Activated CD4-positive, alpha-beta memory T cell treated with anti-CD3 and anti-CD28 coated beads, Interleukin-2, amount 10 ng/mL, durations not matched to agents 7 days and 5 days (primary cell): ENCODE results near the gene DNAI4. TPM values are rescaled to one million over a fixed set of nuclear protein-coding genes. Genes with fewer than 3 reads are reported as not detected.
A peak's percentile ranks its signal among the peaks of the same experiment; 100 is the strongest.
"Not testable (repeated sequence)": the region's sequence is repeated elsewhere in the genome, so short reads cannot be mapped to it uniquely, and the experiment has no call there.

ENCODE experiments used
- CTCF ChIA-PET: fragments of 350-600 bp; sonication (Branson Sonifier 250); formaldehyde crosslinking; loops from one replicate; lab custom pipeline; 2021; ENCODE audit warnings: antibody characterized with exemption, inconsistent platforms; lab: Charles Lee
- POLR2A ChIA-PET: fragments of 350-600 bp; sonication (Branson Sonifier 250); formaldehyde crosslinking; loops from one replicate; lab custom pipeline; 2021; ENCODE audit warnings: antibody characterized with exemption; lab: Charles Lee
- DNase-seq: peaks from one replicate; pipeline ENCODE4 v3.0.0-alpha.2; 2020
- H3K27ac Mint-ChIP-seq: one replicate; pipeline ENCODE4 v1.8.0; 2021; ENCODE audit warnings: mild to moderate bottlenecking, mixed read lengths
- H3K27me3 Mint-ChIP-seq: one replicate; pipeline ENCODE4 v1.8.0; 2021; ENCODE audit warnings: mixed read lengths
- H3K36me3 Mint-ChIP-seq: one replicate; pipeline ENCODE4 v1.8.0; 2021; ENCODE audit warnings: low read depth, mixed read lengths
- H3K4me1 Mint-ChIP-seq: one replicate; pipeline ENCODE4 v1.8.0; 2021; ENCODE audit warnings: mixed read lengths
- H3K4me3 Mint-ChIP-seq: one replicate; pipeline ENCODE4 v1.8.0; 2021; ENCODE audit warnings: mild to moderate bottlenecking, mixed read lengths
- H3K9me3 Mint-ChIP-seq: one replicate; pipeline ENCODE4 v1.8.0; 2021; ENCODE audit warnings: mixed read lengths
- total RNA-seq, 2 experiments: library from RNA; stranded (reverse); gene quantifications; one replicate each; pipeline ENCODE4 v1.2.3, GENCODE V29; 2021

Gene DNAI4
- total RNA-seq, 2 experiments from 2014 or later: 1.4 to 2.7 TPM

DNA sequence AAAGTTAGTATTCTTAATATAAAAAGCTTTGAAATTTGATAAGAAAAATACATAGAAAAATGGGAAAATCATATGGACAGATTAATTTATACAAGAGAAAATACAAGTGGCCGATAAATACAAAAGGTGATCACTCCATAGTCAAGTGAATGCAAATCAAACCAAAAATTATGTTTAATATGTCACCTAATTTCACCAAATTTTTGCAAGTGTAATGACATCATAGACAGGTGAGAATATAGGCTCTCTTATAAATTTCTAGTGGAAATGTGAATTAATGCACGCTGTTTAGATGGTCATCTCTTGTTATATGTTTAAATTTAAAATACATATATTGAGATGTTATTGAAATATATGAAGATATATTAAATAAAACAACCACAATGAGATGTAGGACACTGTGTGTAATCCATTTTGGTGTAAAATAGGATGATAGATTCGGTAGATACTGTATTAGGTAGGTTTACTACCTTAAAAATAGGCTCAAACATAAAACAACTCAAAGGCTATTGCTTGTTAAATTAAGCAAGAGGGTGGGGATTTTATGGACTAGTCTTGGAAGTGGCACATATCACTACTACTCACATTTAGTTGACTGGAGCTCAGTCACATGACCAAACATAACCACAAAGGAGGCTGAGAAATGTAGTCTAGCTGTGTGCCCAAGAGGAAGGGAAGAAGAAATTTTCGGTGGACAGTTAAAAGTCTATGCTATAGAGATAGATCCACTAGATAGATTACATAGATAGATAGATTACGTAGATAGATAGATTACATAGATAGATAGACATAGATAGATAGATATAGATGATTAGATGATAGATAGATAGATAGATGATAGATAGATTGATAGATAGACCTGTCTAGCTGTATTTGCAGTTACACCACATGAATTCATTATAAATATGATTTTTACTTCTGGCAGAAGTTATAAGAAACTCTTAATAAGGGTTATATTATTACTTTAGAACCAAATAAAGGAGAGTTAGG is 132.7 kb downstream of the DNAI4 start:
- Mint-ChIP-seq H3K27me3 (peaks cover 2% of the 10 kb centered on the region), H3K4me3 (no peak overlapping the region), H3K36me3 (no peaks in the 10 kb centered on the region), H3K9me3 (no peaks in the 10 kb centered on the region), H3K27ac (no peak overlapping the region), H3K4me1 (peaks cover 11% of the 10 kb centered on the region)
- CTCF ChIA-PET: no interaction called here
- no peak for DNase-seq
- POLR2A ChIA-PET: no interaction called here

DNA sequence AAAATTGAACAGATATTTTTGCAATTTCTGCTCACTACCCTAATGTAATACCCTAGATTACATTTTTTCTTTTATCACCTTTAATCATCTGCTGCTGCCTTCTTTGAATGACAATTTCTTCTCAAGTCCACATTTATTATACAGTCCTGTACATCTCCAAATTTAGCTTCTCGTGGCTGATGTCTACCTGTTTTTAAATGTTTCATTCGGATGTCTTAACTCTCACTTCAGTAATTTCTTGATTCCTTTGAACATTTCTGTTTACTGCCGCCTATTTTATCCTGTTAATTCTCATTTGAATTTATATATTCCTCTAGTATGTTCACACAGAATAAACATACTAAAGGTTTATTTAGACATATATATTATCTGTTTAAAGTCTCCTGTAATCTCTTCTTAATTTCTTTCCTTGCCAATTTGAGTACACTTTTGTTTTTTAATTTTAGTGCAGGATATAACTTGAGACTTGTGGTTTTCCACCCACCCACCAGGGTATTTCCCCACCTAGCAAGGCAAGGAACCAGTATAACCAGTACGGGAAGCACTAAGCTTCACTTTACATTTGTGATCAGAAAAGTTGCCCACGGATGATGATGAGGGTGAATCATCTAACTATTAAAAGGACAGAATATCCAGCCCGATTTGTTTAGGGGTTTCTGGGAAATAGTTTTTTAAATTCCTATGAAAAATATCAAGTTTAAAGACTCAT is 136.3 kb downstream of the DNAI4 start:
- Mint-ChIP-seq H3K27ac (no peak overlapping the region), H3K36me3 (no peaks in the 10 kb centered on the region), H3K9me3 (no peaks in the 10 kb centered on the region), H3K4me1 (peaks cover 11% of the 10 kb centered on the region), H3K4me3 (no peak overlapping the region), H3K27me3 (peaks cover 2% of the 10 kb centered on the region)
- CTCF ChIA-PET: interaction anchor here (0.6 to 1.3 kb wide), 3 partner anchors 241 to 356 kb away, joined by 3 read pairs; no protein-coding TSS in a partner anchor
- peak; percentile 21 for DNase-seq
- POLR2A ChIA-PET: no interaction called here

DNA sequence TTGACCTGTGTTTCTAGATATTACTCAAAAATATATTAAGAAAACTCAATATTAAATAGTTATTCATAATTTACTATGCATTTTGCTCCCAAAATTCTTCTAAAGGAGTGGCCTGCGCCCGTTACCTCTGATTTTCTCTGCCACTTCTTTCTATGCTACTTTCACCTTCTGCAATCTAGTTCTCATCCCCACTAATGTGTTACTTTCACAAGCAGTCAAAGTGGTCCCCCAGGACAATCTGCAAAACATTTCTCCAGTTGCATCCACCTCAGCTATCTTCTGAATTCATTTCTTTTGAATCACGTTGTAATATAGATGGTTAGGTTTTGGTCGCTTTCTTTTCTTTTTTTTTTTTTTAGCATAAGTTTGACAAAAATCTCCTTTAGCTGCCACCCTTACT is 137.0 kb downstream of the DNAI4 start:
- ChIA-PET CTCF (interaction anchor here (0.6 to 1.3 kb wide), 3 partner anchors 242 to 357 kb away, joined by 3 read pairs; no protein-coding TSS in a partner anchor), POLR2A (no interaction called here)
- Mint-ChIP-seq H3K27ac (no peak overlapping the region), H3K27me3 (peaks cover 2% of the 10 kb centered on the region), H3K9me3 (no peaks in the 10 kb centered on the region), H3K4me1 (peaks cover 11% of the 10 kb centered on the region), H3K36me3 (no peaks in the 10 kb centered on the region), H3K4me3 (no peak overlapping the region)
- no peak for DNase-seq

DNA sequence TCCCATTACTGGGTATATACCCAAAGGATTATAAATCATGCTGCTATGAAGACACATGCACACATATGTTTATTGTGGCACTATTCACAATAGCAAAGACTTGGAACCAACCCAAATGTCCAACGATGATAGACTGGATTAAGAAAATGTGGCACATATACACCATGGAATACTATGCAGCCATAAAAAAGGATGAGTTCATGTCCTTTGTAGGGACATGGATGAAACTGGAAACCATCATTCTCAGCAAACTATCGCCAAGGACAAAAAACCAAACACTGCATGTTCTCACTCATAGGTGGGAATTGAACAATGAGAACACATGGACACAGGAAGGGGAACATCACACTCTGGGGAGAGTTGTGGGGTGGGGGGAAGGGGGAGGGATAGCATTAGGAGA is 138.9 kb downstream of the DNAI4 start:
- DNase-seq, H3K36me3 Mint-ChIP-seq, POLR2A ChIA-PET, CTCF ChIA-PET, H3K27ac Mint-ChIP-seq, H3K4me3 Mint-ChIP-seq, H3K27me3 Mint-ChIP-seq, H3K9me3 Mint-ChIP-seq: not testable (repeated sequence)
- H3K4me1 Mint-ChIP-seq: peaks cover 11% of the 10 kb centered on the region

DNA sequence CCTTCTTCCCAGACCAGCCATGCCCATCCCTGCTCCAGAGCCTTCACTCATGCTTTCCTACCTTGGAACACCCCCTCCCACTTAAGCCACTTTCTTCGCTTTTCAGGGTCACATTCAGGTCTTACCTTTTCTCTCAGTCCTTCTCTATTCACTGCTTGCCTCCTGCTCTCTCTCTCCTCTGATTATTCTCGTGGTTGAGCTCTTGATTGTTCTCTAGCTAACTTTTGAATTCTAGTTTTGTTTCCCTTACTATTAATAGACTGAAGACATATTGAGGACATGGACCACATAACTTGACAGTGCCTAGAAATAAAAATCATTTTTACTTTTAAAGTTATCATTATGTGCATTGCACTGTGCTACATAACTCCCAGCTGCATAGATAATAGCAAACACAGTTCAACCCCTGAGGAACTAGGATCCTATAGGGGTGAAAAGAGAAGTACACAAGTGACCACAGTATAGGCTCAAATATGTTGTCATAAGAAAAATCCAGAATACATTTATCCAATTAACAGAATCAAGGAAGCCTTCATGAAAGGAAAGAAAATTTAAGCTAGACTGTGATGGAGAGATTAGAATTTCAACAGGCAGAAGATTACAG is 145.1 kb downstream of the DNAI4 start:
- ChIA-PET CTCF (no interaction called here), POLR2A (no interaction called here)
- no peak for DNase-seq
- H3K36me3 Mint-ChIP-seq: no peaks in the 10 kb centered on the region
- H3K27me3 Mint-ChIP-seq: peaks cover 4% of the 10 kb centered on the region
- peaks cover 3% of the 10 kb centered on the region for H3K9me3 Mint-ChIP-seq
- H3K4me1 Mint-ChIP-seq: no peaks in the 10 kb centered on the region
- no peak overlapping the region for H3K27ac Mint-ChIP-seq
- no peak overlapping the region for H3K4me3 Mint-ChIP-seq

DNA sequence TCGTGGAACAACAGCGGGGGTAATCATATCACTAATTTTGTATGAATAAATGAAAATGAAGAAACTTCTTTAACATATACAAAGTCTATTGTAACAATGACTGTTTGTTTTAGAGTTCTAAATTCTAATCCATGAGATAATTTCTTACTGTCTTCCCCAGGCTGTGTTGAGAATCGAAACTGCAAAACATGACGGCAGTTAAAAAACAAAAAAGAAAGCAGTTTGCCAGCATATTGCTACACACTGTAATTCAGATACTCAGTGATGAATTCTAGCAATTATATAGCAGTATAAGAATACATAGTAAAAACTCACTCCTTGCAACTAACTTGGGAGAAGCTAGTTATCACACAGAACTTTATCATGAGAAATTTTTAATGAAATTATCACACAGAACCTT is 145.7 kb downstream of the DNAI4 start:
- Mint-ChIP-seq H3K4me3 (no peak overlapping the region), H3K4me1 (no peaks in the 10 kb centered on the region), H3K9me3 (peaks cover 3% of the 10 kb centered on the region), H3K27me3 (peaks cover 4% of the 10 kb centered on the region), H3K27ac (no peak overlapping the region), H3K36me3 (no peaks in the 10 kb centered on the region)
- ChIA-PET CTCF (no interaction called here), POLR2A (no interaction called here)
- no peak for DNase-seq

DNA sequence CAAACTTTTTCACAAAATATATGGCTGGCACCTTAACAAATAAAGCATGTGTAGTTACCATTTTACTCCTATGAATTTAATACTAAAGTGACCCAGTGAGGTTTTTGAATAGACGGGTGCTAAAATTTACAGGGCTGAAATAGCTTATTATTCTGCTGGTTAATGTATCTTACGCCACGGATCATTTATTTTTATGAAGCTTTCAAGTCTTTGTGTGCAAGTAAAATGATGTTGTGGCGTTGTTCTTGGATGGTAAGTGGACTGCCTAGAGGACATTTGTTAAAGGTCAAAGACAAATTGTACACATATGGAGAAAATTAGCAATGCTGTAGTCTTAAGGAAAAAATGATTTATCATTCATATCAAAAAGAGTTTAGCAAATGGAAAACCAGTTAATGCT is 146.4 kb downstream of the DNAI4 start:
- H3K9me3 Mint-ChIP-seq: peaks cover 3% of the 10 kb centered on the region
- ChIA-PET POLR2A (no interaction called here), CTCF (no interaction called here)
- no peaks in the 10 kb centered on the region for H3K4me1 Mint-ChIP-seq
- H3K27me3 Mint-ChIP-seq: peaks cover 4% of the 10 kb centered on the region
- H3K27ac Mint-ChIP-seq: no peak overlapping the region
- no peak overlapping the region for H3K4me3 Mint-ChIP-seq
- no peaks in the 10 kb centered on the region for H3K36me3 Mint-ChIP-seq
- DNase-seq: no peak

DNA sequence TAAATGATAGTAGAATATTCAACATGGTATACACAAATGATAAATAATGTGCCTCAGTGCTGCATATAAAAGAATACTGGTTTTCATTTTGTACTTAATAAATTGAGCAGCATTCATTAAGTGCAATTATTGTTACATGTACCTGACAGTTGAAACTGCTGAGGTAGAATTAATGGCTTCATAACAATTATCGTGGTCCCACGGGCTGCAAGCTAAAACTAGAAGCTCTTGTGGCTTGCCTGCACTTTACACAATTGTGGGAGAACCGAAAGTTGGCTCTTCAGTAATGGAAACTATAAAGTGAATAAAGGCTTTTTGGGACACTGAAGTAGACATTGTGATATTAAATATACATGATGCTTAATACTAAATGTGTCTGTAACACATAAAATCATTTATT is 146.8 kb downstream of the DNAI4 start:
- peaks cover 4% of the 10 kb centered on the region for H3K27me3 Mint-ChIP-seq
- no peak overlapping the region for H3K27ac Mint-ChIP-seq
- H3K4me3 Mint-ChIP-seq: no peak overlapping the region
- CTCF ChIA-PET: no interaction called here
- no peak for DNase-seq
- no peaks in the 10 kb centered on the region for H3K36me3 Mint-ChIP-seq
- H3K4me1 Mint-ChIP-seq: no peaks in the 10 kb centered on the region
- H3K9me3 Mint-ChIP-seq: peaks cover 3% of the 10 kb centered on the region
- POLR2A ChIA-PET: no interaction called here

DNA sequence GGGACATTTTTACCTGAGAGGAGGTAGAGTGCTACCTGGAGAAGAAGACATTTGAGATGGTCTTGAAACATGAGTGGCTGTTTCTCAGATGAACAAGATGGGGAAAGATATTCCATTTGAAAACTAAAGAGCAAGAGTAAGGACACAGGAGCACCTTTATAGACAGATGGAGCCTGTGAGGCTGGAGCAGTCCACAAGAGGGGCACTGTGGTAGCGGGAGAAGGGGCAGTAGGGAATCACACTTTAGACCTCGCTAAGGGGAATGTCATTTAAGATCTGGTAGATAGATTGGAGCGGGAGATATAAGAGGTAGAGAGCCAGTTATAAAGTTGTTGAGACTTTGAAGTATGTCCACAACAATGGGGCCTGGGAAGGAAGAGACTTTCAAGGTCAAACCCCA is 149.0 kb downstream of the DNAI4 start:
- CTCF ChIA-PET: no interaction called here
- H3K4me1 Mint-ChIP-seq: peaks cover 7% of the 10 kb centered on the region
- H3K27me3 Mint-ChIP-seq: peaks cover 4% of the 10 kb centered on the region
- H3K4me3 Mint-ChIP-seq: no peak overlapping the region
- H3K9me3 Mint-ChIP-seq: peaks cover 3% of the 10 kb centered on the region
- H3K27ac Mint-ChIP-seq: no peak overlapping the region
- no peaks in the 10 kb centered on the region for H3K36me3 Mint-ChIP-seq
- POLR2A ChIA-PET: no interaction called here
- DNase-seq: no peak

DNA sequence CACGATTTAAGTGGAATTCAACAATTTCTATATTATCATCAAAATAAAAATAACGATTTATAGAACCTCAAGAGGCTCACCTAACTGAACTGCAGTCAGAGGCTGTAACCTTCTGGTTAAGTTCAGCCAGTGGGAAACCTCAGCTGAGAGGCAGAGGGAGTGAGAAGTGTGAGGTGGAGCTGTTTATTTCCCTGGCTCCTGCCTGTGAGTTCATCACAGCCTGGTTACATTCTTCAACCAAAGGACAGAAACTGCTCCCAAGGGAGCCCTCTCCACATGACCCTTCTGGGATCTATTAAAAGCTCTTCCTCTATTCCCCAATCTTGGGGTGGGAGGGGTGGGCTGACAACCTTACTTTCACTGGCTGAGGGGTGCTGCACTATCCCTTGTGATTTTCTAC is 150.2 kb downstream of the DNAI4 start:
- POLR2A ChIA-PET: no interaction called here
- no peaks in the 10 kb centered on the region for H3K36me3 Mint-ChIP-seq
- peaks cover 4% of the 10 kb centered on the region for H3K27me3 Mint-ChIP-seq
- no peaks in the 10 kb centered on the region for H3K9me3 Mint-ChIP-seq
- peaks cover 17% of the 10 kb centered on the region for H3K4me1 Mint-ChIP-seq
- CTCF ChIA-PET: interaction anchor here (1.3 kb wide), 1 partner anchor 16 kb away, joined by 4 read pairs; no protein-coding TSS in a partner anchor
- no peak for DNase-seq
- H3K4me3 Mint-ChIP-seq: no peak overlapping the region
- no peak overlapping the region for H3K27ac Mint-ChIP-seq

DNA sequence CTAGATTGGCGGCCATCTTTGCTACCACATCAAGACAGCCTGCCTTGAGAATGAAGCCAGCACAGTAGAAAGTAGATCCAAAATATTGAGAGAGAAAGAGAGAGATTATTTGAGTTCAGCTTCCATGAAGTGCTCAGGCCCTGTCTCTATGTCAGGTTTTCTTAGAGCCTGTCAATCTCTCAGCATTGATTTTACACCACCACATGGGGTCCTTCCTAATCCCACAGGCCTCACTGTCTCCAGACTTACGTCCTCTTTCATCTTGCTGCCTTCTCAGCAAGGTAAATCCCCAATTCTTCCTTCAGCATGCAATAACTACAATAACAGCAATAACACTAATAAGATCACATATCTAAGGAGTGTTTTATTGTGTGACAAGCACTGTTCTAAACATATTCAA is 151.4 kb downstream of the DNAI4 start:
- H3K4me1 Mint-ChIP-seq: peaks cover 26% of the 10 kb centered on the region
- DNase-seq: no peak
- no peak overlapping the region for H3K4me3 Mint-ChIP-seq
- peaks cover 4% of the 10 kb centered on the region for H3K27me3 Mint-ChIP-seq
- no peak overlapping the region for H3K27ac Mint-ChIP-seq
- no peaks in the 10 kb centered on the region for H3K9me3 Mint-ChIP-seq
- ChIA-PET POLR2A (interaction anchor here (0.9 kb wide), 1 partner anchor 151 kb away, joined by 4 read pairs; the partner anchor contains the start of genes DNAI4 and MIER1), CTCF (no interaction called here)
- H3K36me3 Mint-ChIP-seq: no peaks in the 10 kb centered on the region

DNA sequence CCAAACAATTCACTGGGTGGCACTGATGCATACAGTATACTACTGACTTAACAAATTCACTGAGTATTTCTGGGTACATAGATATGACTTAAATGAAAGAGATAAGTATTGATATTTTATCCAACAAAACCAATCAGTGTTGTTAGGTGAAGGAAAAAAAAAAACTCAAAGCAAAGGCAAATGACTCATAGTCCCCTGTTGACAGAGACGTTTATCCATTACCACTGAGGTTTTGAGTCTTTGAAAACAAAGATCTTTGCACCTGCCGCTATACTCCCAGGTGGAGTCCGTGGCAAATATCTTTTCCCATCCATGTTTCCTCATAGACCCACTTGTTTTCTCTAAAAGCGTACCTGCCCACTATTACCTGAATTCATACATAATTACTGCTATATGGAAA is 154.0 kb downstream of the DNAI4 start:
- no peak for DNase-seq
- ChIA-PET CTCF (interaction anchor here (1.0 kb wide), 1 partner anchor 46 kb away, joined by 3 read pairs; no protein-coding TSS in a partner anchor), POLR2A (interaction anchor here (1.6 to 1.7 kb wide), 2 partner anchors 154 to 159 kb away, joined by 9 to 10 read pairs; partner anchors contain the start of genes DNAI4 and MIER1)
- Mint-ChIP-seq H3K4me1 (peaks cover 26% of the 10 kb centered on the region), H3K27ac (no peak overlapping the region), H3K4me3 (peak overlapping the region; percentile 34), H3K27me3 (peaks cover 1% of the 10 kb centered on the region), H3K36me3 (no peaks in the 10 kb centered on the region), H3K9me3 (no peaks in the 10 kb centered on the region)
